ENCODE results near the gene INTS7.

Gene INTS7

GRCh38 chr1:211928993-211929637 is 106.2 kb downstream of the INTS7 start:
- no peak for DNase-seq (ENCODE audit: extremely low read depth, low read depth)
- no peak for TF ChIP-seq CTCF (IDR thresholded peaks at IDR 0.05; ENCODE audit: low read depth, low read length)

- no peak for TF ChIP-seq CTCF (IDR thresholded peaks at IDR 0.05; ENCODE audit: low read depth, low read length)
- DNase-seq (ENCODE audit: extremely low read depth, low read depth): no peak
These were observed 107.0 kb downstream of the INTS7 start for GRCh38 chr1:211928290-211928801.

- DNase-seq (ENCODE audit: extremely low read depth, low read depth): no peak
- no peak for TF ChIP-seq CTCF (IDR thresholded peaks at IDR 0.05; ENCODE audit: low read depth, low read length)
These were observed 110.3 kb downstream of the INTS7 start for GRCh38 chr1:211925016-211925415.

- DNase-seq (ENCODE audit: extremely low read depth, low read depth): no peak
- TF ChIP-seq CTCF (IDR thresholded peaks at IDR 0.05; ENCODE audit: low read depth, low read length): no peak
These were observed 111.1 kb downstream of the INTS7 start for GRCh38 chr1:211924256-211924655.

- no peak for DNase-seq (ENCODE audit: extremely low read depth, low read depth)
- TF ChIP-seq CTCF (IDR thresholded peaks at IDR 0.05; ENCODE audit: low read depth, low read length): no peak
These were observed 112.3 kb downstream of the INTS7 start for GRCh38 chr1:211923095-211923494.

- TF ChIP-seq CTCF (IDR thresholded peaks at IDR 0.05; ENCODE audit: low read depth, low read length): no peak
- no peak for DNase-seq (ENCODE audit: extremely low read depth, low read depth)
These were observed 113.7 kb downstream of the INTS7 start for GRCh38 chr1:211921579-211922095.

- DNase-seq (ENCODE audit: extremely low read depth, low read depth): no peak
- no peak for TF ChIP-seq CTCF (IDR thresholded peaks at IDR 0.05; ENCODE audit: low read depth, low read length)
These were observed 114.6 kb downstream of the INTS7 start for GRCh38 chr1:211920602-211921226.

All from AG09319 (cell line).